ENCODE results near the gene RND3.

DNA sequence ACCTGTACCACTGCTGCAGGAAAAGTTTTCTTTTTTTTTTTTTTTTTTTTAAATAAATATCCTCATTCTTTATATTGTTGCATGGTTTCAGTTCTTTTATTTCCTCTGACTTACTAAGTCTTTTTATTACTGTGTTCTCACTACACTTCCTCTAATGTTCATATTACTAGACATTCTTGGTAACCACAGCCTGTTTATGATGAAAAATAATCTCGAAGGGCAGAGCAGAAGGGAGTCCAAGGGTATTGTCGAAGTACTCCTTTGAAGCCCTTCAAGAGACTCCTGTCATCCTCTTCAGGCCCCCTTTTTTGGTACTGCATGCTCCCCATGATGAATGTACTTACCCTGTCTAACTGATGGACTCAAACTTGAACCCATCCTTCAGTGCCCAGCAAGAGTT, 61.2 kb downstream of the RND3 start:
- TF ChIP-seq, protein P1, sequence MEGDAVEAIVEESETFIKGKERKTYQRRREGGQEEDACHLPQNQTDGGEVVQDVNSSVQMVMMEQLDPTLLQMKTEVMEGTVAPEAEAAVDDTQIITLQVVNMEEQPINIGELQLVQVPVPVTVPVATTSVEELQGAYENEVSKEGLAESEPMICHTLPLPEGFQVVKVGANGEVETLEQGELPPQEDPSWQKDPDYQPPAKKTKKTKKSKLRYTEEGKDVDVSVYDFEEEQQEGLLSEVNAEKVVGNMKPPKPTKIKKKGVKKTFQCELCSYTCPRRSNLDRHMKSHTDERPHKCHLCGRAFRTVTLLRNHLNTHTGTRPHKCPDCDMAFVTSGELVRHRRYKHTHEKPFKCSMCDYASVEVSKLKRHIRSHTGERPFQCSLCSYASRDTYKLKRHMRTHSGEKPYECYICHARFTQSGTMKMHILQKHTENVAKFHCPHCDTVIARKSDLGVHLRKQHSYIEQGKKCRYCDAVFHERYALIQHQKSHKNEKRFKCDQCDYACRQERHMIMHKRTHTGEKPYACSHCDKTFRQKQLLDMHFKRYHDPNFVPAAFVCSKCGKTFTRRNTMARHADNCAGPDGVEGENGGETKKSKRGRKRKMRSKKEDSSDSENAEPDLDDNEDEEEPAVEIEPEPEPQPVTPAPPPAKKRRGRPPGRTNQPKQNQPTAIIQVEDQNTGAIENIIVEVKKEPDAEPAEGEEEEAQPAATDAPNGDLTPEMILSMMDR (IDR thresholded peaks at IDR 0.05; ENCODE audit: insufficient read depth, low read length): no peak
- TF ChIP-seq SPI1 (IDR thresholded peaks at IDR 0.05; ENCODE audit: borderline replicate concordance, low read depth): no peak
